H1 (cell line): ENCODE measurements around the gene NAA60. TPM values are rescaled to one million over a fixed set of nuclear protein-coding genes. Genes with fewer than 3 reads are reported as not detected.

Source experiments
- CTCF ChIA-PET: fragments of 300-600 bp; sonication (Branson Sonifier 250); formaldehyde crosslinking; loops from one replicate; lab custom pipeline; 2021; ENCODE audit not compliant: partially characterized antibody; lab: Charles Lee
- POLR2A ChIA-PET: fragments of 300-600 bp; sonication (Branson Sonifier 250); formaldehyde crosslinking; loops from one replicate; lab custom pipeline; 2021; ENCODE audit warnings: inconsistent platforms; ENCODE audit not compliant: partially characterized antibody; lab: Charles Lee
- DNase-seq, 2 experiments: peaks; one replicate each; pipeline versions ENCODE4 v3.0.0 to v3.0.0-alpha.2; 2010 to 2022; ENCODE audit warnings: low spot score in 2 of 2, low read depth in 1 of 2, mixed read lengths in 1 of 2
- FAIRE-seq: peaks from 2 replicates; lab custom pipeline; 2011; peaks lifted over from hg19 to GRCh38; lab: Jason Lieb, UNC
- H2AFZ ChIP-seq: 2 replicates; pipeline ENCODE4 v1.8.1; 2012; ENCODE audit warnings: low read length, inconsistent platforms
- H2AK5ac ChIP-seq: 2 replicates; pipeline ENCODE4 v1.6.1; 2013; ENCODE audit warnings: low read depth, low read length
- H2BK120ac ChIP-seq: replicated peaks from 2 replicates; pipeline ENCODE3; 2013; ENCODE audit warnings: low read depth, low read length, inconsistent platforms
- H2BK12ac ChIP-seq: 2 replicates; pipeline ENCODE4 v1.6.1; 2013; ENCODE audit warnings: low read depth, low read length
- H2BK15ac ChIP-seq: 2 replicates; pipeline ENCODE4 v1.6.1; 2013; ENCODE audit warnings: low read length
- H2BK20ac ChIP-seq: 2 replicates; pipeline ENCODE4 v1.6.1; 2013; ENCODE audit warnings: low read length
- H2BK5ac ChIP-seq: 2 replicates; pipeline ENCODE4 v1.6.1; 2013; ENCODE audit warnings: low read depth, low read length
- H3K14ac ChIP-seq: 2 replicates; pipeline ENCODE4 v1.6.1; 2013; ENCODE audit warnings: inconsistent platforms; ENCODE audit not compliant: insufficient read length
- H3K18ac ChIP-seq: 2 replicates; pipeline ENCODE4 v1.6.1; 2013; ENCODE audit warnings: low read length; ENCODE audit errors: extremely low read depth
- H3K23ac ChIP-seq: 2 replicates; pipeline ENCODE4 v1.6.1; 2013; ENCODE audit warnings: inconsistent platforms; ENCODE audit not compliant: insufficient read length
- H3K23me2 ChIP-seq: 2 replicates; pipeline ENCODE4 v1.6.1; 2013; ENCODE audit warnings: low read depth, low read length
- H3K27ac ChIP-seq: 2 replicates; pipeline ENCODE4 v1.6.1; 2011; ENCODE audit warnings: low read depth, low read length, inconsistent platforms
- H3K27me3 ChIP-seq, 4 experiments: replicated peaks in 1 of 4; 1 replicate in 1 of 4; 2 replicates in 3 of 4; pipeline versions ENCODE4 v1.6.1 to v1.8.1; 2011 to 2013; ENCODE audit warnings: low read length in 3 of 4, mild to moderate bottlenecking in 3 of 4, inconsistent platforms in 2 of 4, mixed read lengths in 2 of 4, moderate library complexity in 1 of 4; ENCODE audit not compliant: control insufficient read depth in 3 of 4, insufficient read depth in 3 of 4; ENCODE audit errors: extremely low read depth in 1 of 4
- H3K36me3 ChIP-seq, 4 experiments: 2 replicates each; pipeline versions ENCODE4 v1.6.1 to v1.8.1; 2011 to 2013; ENCODE audit warnings: mild to moderate bottlenecking in 4 of 4, low read length in 3 of 4, moderate library complexity in 2 of 4, control low read depth in 1 of 4, inconsistent platforms in 1 of 4; ENCODE audit not compliant: insufficient read depth in 4 of 4, control insufficient read depth in 2 of 4
- H3K4ac ChIP-seq: replicated peaks from 2 replicates; pipeline ENCODE3; 2013; ENCODE audit warnings: low read length, low read depth, mixed read lengths, inconsistent platforms; ENCODE audit not compliant: insufficient read length
- H3K4me1 ChIP-seq, 4 experiments: replicated peaks in 1 of 4; 1 replicate in 1 of 4; 2 replicates in 3 of 4; pipeline versions ENCODE4 v1.6.1 to v1.8.1; 2011 to 2013; ENCODE audit warnings: low read length in 3 of 4, inconsistent platforms in 2 of 4, mixed read lengths in 1 of 4; ENCODE audit not compliant: insufficient read depth in 4 of 4, control insufficient read depth in 3 of 4
- H3K4me2 ChIP-seq, 2 experiments: 2 replicates each; pipeline versions ENCODE4 v1.6.1 to v1.8.1; 2011 to 2013; ENCODE audit warnings: low read depth in 2 of 2, low read length in 2 of 2, control low read depth in 1 of 2, inconsistent platforms in 1 of 2, mild to moderate bottlenecking in 1 of 2; ENCODE audit not compliant: insufficient read depth in 1 of 2
- H3K4me3 ChIP-seq, 4 experiments: fragments of 200-600, 300-600 bp in 1 of 4; sonication (generic), shearing (Covaris generic), sonication (Bioruptor Twin) in 1 of 4; 2 replicates each; pipeline versions ENCODE4 v1.5.1 to v1.8.1; 2011 to 2016; ENCODE audit warnings: low read length in 4 of 4, low read depth in 3 of 4, control low read depth in 2 of 4, inconsistent platforms in 2 of 4, mild to moderate bottlenecking in 2 of 4, mixed read lengths in 1 of 4, moderate library complexity in 1 of 4; ENCODE audit not compliant: insufficient read depth in 2 of 4; ENCODE audit errors: extremely low read depth in 1 of 4
- H3K56ac ChIP-seq: replicated peaks from 2 replicates; pipeline ENCODE3; 2013; ENCODE audit warnings: low read depth, mild to moderate bottlenecking, mixed read lengths, low read length, inconsistent platforms; ENCODE audit not compliant: insufficient read length
- H3K79me1 ChIP-seq: 2 replicates; pipeline ENCODE4 v1.6.1; 2013; ENCODE audit warnings: low read depth, low read length, control low read depth
- H3K79me2 ChIP-seq, 2 experiments: 2 replicates each; pipeline versions ENCODE4 v1.6.1 to v1.8.1; 2012 to 2013; ENCODE audit warnings: low read length in 2 of 2, mild to moderate bottlenecking in 2 of 2, inconsistent platforms in 1 of 2; ENCODE audit not compliant: insufficient read depth in 2 of 2, control insufficient read depth in 1 of 2
- H3K9ac ChIP-seq, 4 experiments: replicated peaks in 1 of 4; 1 replicate in 1 of 4; 2 replicates in 3 of 4; pipeline versions ENCODE4 v1.6.1 to v1.8.1; 2011 to 2013; ENCODE audit warnings: low read depth in 3 of 4, low read length in 3 of 4, control low read depth in 2 of 4, mild to moderate bottlenecking in 2 of 4, moderate library complexity in 2 of 4, inconsistent platforms in 1 of 4; ENCODE audit errors: extremely low read depth in 1 of 4
- H3K9me3 ChIP-seq, 2 experiments: 2 replicates each; pipeline versions ENCODE4 v1.6.1 to v1.8.1; 2012 to 2013; ENCODE audit warnings: mild to moderate bottlenecking in 2 of 2, moderate library complexity in 2 of 2, control low read depth in 1 of 2, inconsistent platforms in 1 of 2, low read depth in 1 of 2, low read length in 1 of 2, mixed read lengths in 1 of 2; ENCODE audit not compliant: insufficient read depth in 2 of 2
- H4K20me1 ChIP-seq, 2 experiments: replicated peaks in 1 of 2; 2 replicates each; pipeline versions ENCODE3 to v1.8.1; 2011 to 2013; ENCODE audit warnings: inconsistent platforms in 2 of 2, low read length in 2 of 2, mild to moderate bottlenecking in 1 of 2; ENCODE audit not compliant: insufficient read depth in 2 of 2, control insufficient read depth in 1 of 2
- H4K5ac ChIP-seq: 2 replicates; pipeline ENCODE4 v1.6.1; 2013; ENCODE audit warnings: low read length, low read depth, mixed read lengths, inconsistent platforms; ENCODE audit not compliant: insufficient read length
- H4K8ac ChIP-seq: 2 replicates; pipeline ENCODE4 v1.8.0; 2013; ENCODE audit warnings: mild to moderate bottlenecking, moderate library complexity, low read length, inconsistent platforms; ENCODE audit not compliant: insufficient read depth; ENCODE audit errors: extremely low read depth
- H4K91ac ChIP-seq: replicated peaks from 2 replicates; pipeline ENCODE3; 2013; ENCODE audit warnings: low read length, mixed read lengths, inconsistent platforms; ENCODE audit not compliant: insufficient read length
- CBX8 ChIP-seq: fragments of 300-800, 300-1000 bp; sonication (generic); IDR thresholded peaks from 2 replicates; pipeline ENCODE4 v1.7.1; 2016; ENCODE audit warnings: low read depth, low read length, borderline replicate concordance
- HDAC2 ChIP-seq, 2 experiments: fragments of 300-600 bp in 1 of 2; sonication (generic) in 1 of 2; IDR thresholded peaks; 2 replicates each; pipeline ENCODE4 v1.6.1; 2011 to 2012; ENCODE audit warnings: low read depth in 2 of 2, low read length in 2 of 2, mild to moderate bottlenecking in 2 of 2, moderate library complexity in 2 of 2, borderline replicate concordance in 1 of 2, inconsistent platforms in 1 of 2
- KDM4A ChIP-seq: IDR thresholded peaks from one replicate; pipeline ENCODE4 v1.7.1; 2012; ENCODE audit warnings: low read depth, mild to moderate bottlenecking, moderate library complexity, low read length, inconsistent platforms; ENCODE audit not compliant: severe bottlenecking
- NANOG ChIP-seq: IDR thresholded peaks from 2 replicates; pipeline ENCODE4 v1.6.1; 2011; ENCODE audit warnings: low read length, low read depth, mild to moderate bottlenecking, inconsistent platforms; ENCODE audit not compliant: insufficient read depth, poor library complexity, severe bottlenecking
- PHF8 ChIP-seq: fragments of 200-600 bp; sonication (generic); conservative IDR thresholded peaks from 2 replicates; pipeline ENCODE4 v1.7.1; 2012; ENCODE audit warnings: low read depth, mild to moderate bottlenecking, inconsistent platforms, low read length, moderate library complexity
- SP1 ChIP-seq: IDR thresholded peaks from 2 replicates; pipeline ENCODE4 v1.6.1; 2011; ENCODE audit warnings: low read depth, low read length
- SP2 ChIP-seq: IDR thresholded peaks from 2 replicates; pipeline ENCODE4 v1.6.1; 2012; ENCODE audit warnings: mild to moderate bottlenecking, low read length, inconsistent platforms
- TAF7 ChIP-seq: optimal IDR thresholded peaks from 2 replicates; pipeline ENCODE3; 2011; ENCODE audit warnings: low read depth, mild to moderate bottlenecking, inconsistent platforms, low read length, moderate library complexity, borderline replicate concordance
- TCF12 ChIP-seq: IDR thresholded peaks from 2 replicates; pipeline ENCODE4 v1.6.1; 2011; ENCODE audit warnings: low read depth, mild to moderate bottlenecking, low read length
- WGBS, 2 experiments: shearing (Covaris generic) in 1 of 2; methylation state at CpG; one replicate each; pipeline versions ENCODE4 v1.1.6 to v1.1.7; 2013 to 2015; ENCODE audit warnings: low lambda C conversion rate in 2 of 2, mixed read lengths in 2 of 2, inconsistent platforms in 1 of 2, low coverage in 1 of 2, missing lambda C conversion rate in 1 of 2; ENCODE audit not compliant: insufficient replicate concordance in 2 of 2, insufficient coverage in 1 of 2, insufficient read length in 1 of 2; ENCODE audit errors: extremely low coverage in 1 of 2, missing lambda C conversion rate in 1 of 2; 5-methylcytosine and 5-hydroxymethylcytosine counted together
- polyA plus RNA-seq, 7 experiments: library from polyadenylated mRNA; depleted of rRNA in 3 of 7; stranded (reverse) in 5 of 7; unstranded in 2 of 7; fragments of >200 nt in 5 of 7; fragments of 200-250 nt in 2 of 7; gene quantifications; 1 replicate in 5 of 7; 2 replicates in 1 of 7; 4 replicates in 1 of 7; pipeline versions ENCODE4 v1.2.1 to v1.2.3, GENCODE V29; 2011 to 2013; ENCODE audit warnings: missing spikeins in 2 of 7, mixed read lengths in 2 of 7
- total RNA-seq: library from RNA; stranded (reverse); fragmentation: NEBNext Ultra II Directional; extraction: Animal tissue kit (Norgen Biotek cat#: 25700); gene quantifications from 2 replicates; pipeline ENCODE4 v1.2.1, GENCODE V29; 2021

NAA60 gene
- total and polyA plus RNA-seq, 2 of the 8 experiments (the other 6 are each of a cell fraction or from before 2014, with no cell fraction given), result 34.1 to 47.6 TPM

GRCh38 chr16:3454631-3455147, 11.2 kb downstream of the NAA60 start:
- POLR2A ChIA-PET, result interaction anchor here (1.6 to 2.0 kb wide), 2 partner anchors 11 to 54 kb away, joined by 3 to 9 read pairs; partner anchors contain the start of genes NAA60, ZNF174, ZNF597 and ZSCAN32
- H2AK5ac ChIP-seq, result no peak overlapping the region
- peaks cover 0 to 15% of the 10 kb centered on the region in 2 experiments; a peak in 2 of 4 replicates for H3K79me2 ChIP-seq
- peaks cover 3 to 6% of the 10 kb centered on the region in 2 experiments for H4K20me1 ChIP-seq
- no peak overlapping the region for H4K8ac ChIP-seq
- H3K36me3 ChIP-seq, result 0 out of 8 replicates have a peak, but pooled peaks cover 0 to 2% (median 0%) of the 10 kb centered on the region in 4 experiments
- peaks cover 4 to 13% (median 8%) of the 10 kb centered on the region in 4 experiments; a peak in 6 of 7 replicates for H3K4me1 ChIP-seq
- H3K18ac ChIP-seq, result no peak overlapping the region
- H3K4me2 ChIP-seq, result no peak overlapping the region
- H3K23ac ChIP-seq, result no peak overlapping the region
- DNase-seq, result no peak
- no peaks in the 10 kb centered on the region for H3K79me1 ChIP-seq
- H4K5ac ChIP-seq, result no peak overlapping the region
- H2BK120ac ChIP-seq, result no peak overlapping the region
- no peak overlapping the region for H4K91ac ChIP-seq
- no peak overlapping the region for H2BK20ac ChIP-seq
- no peak overlapping the region for H2BK12ac ChIP-seq
- H3K27ac ChIP-seq, result no peak overlapping the region
- H3K23me2 ChIP-seq, result peaks cover 5% of the 10 kb centered on the region; the same call in 1 of the 2 replicates
- no peak overlapping the region for H3K4ac ChIP-seq
- H2BK5ac ChIP-seq, result no peak overlapping the region
- no peak for TF ChIP-seq KDM4A
- no peak for TF ChIP-seq TAF7
- TF ChIP-seq PHF8, result no peak
- TF ChIP-seq SP1, result no peak
- no peak for TF ChIP-seq CBX8
- TF ChIP-seq NANOG, result no peak
- no peak for TF ChIP-seq HDAC2 (IDR thresholded peaks at IDR 0.05; ENCODE audit: borderline replicate concordance in 1 of 2, low read depth in 2 of 2, low read length in 2 of 2)
- no peak for TF ChIP-seq TCF12
- no peak for TF ChIP-seq SP2
- TF ChIP-seq, all 59 proteins: peak for 0
- Histone ChIP-seq H3K9me3 (no peaks in the 10 kb centered on the region), H3K9ac (no peak overlapping the region; a peak in 1 of 7 replicates), H3K4me3 (no peak overlapping the region), H2AFZ (no peak overlapping the region), H3K27me3 (no peaks in the 10 kb centered on the region), H2BK15ac (no peak overlapping the region), H3K14ac (no peak overlapping the region), H3K56ac (no peak overlapping the region)
- CTCF ChIA-PET, result interaction anchor here (1.8 kb wide), 1 partner anchor 10 kb away, joined by 5 read pairs; the partner anchor contains the start of gene NAA60
- no peak for FAIRE-seq
- WGBS, 2 experiments, result 92% methylated on average over 10 of the region's 10 CpGs; no CpG with 5 or more reads in 1 of the 2 experiments
